Omental fat pad (tissue), 4 donors: Measurements from ENCODE around the gene OR1I1. TPM values are rescaled to one million over a fixed set of nuclear protein-coding genes. Genes with fewer than 3 reads are reported as not detected.
A peak's percentile ranks its signal among the peaks of the same experiment; 100 is the strongest.

Source experiments
- ATAC-seq: fragments of 150-250 bp; one replicate; pipeline ENCODE4 v1.9.1; 2016; ENCODE audit warnings: mild to moderate bottlenecking, moderate library complexity; ENCODE audit not compliant: low FRiP score
- DNase-seq: peaks from one replicate; pipeline ENCODE4 v3.0.0-alpha.2; 2019; ENCODE audit warnings: low spot score
- total RNA-seq, 4 donors: library from RNA; depleted of rRNA; stranded (reverse); fragments of >200 nt; gene quantifications; one replicate each; pipeline ENCODE4 v1.1.0, GENCODE V29; 2016
- TF ChIP-seq, protein P1 (sequence below), 3 donors: fragments of 450-650 bp; IDR thresholded peaks; one replicate each; pipeline ENCODE4 v1.5.1; 2016 to 2017; ENCODE audit warnings: antibody characterized with exemption in 3 of 3, mild to moderate bottlenecking in 3 of 3, moderate library complexity in 2 of 3

OR1I1 gene
- total RNA-seq, 4 donors from 2014 or later: not detected

- TF ChIP-seq, protein P1, sequence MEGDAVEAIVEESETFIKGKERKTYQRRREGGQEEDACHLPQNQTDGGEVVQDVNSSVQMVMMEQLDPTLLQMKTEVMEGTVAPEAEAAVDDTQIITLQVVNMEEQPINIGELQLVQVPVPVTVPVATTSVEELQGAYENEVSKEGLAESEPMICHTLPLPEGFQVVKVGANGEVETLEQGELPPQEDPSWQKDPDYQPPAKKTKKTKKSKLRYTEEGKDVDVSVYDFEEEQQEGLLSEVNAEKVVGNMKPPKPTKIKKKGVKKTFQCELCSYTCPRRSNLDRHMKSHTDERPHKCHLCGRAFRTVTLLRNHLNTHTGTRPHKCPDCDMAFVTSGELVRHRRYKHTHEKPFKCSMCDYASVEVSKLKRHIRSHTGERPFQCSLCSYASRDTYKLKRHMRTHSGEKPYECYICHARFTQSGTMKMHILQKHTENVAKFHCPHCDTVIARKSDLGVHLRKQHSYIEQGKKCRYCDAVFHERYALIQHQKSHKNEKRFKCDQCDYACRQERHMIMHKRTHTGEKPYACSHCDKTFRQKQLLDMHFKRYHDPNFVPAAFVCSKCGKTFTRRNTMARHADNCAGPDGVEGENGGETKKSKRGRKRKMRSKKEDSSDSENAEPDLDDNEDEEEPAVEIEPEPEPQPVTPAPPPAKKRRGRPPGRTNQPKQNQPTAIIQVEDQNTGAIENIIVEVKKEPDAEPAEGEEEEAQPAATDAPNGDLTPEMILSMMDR (IDR thresholded peaks at IDR 0.05): no peak
- ATAC-seq (peak; percentile 59), DNase-seq (no peak)
These were observed 42.7 kb downstream of the OR1I1 start for GRCh38 chr19:15124572-15125231.

DNA sequence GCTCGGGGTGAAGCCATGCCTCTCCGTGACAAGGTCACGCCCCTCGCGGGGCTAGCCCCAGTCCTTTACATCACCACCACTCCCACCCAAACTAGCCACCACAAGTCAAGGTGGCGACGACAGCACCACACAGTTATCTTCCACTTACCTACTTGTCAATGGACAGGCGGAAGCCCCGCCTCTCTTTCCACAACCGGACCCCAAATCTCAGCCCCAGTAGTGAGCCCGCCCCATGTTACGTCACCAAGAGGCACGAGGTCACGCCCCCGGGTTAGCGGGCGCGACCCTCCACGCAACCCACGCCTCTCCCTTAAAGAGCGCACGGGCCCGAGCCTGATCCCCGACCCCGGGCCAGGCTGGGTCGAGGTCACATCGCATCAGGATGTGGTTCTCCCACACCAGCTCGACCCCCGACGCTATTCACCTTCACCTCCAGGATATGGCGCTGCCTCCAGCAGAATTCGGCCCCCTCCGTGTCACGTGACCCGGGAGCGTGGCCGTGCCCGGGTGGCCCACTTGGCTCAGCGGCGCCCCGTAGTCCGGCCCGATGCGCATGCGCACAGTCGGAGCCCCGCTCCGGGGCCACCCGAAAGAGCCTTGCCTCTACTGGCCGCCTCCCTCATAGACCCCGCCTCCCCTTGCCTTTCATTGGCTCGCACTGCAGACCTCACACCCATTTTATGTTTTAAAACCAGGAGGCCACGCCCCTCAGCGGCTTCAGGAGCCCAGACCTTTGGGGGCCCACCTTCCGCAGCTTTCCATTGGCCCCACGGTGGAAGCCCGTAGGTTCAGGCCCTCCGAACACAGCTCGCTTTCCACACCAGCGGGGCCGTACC lies 43.4 kb downstream of the OR1I1 start:
- DNase-seq (peak; percentile 92), ATAC-seq (peak; percentile 99)
- TF ChIP-seq, protein P1 (IDR thresholded peaks at IDR 0.05): no peak

- TF ChIP-seq, protein P1 (IDR thresholded peaks at IDR 0.05): no peak
- ATAC-seq (no peak), DNase-seq (no peak)
These were observed 44.3 kb downstream of the OR1I1 start for GRCh38 chr19:15126131-15126910.

DNA sequence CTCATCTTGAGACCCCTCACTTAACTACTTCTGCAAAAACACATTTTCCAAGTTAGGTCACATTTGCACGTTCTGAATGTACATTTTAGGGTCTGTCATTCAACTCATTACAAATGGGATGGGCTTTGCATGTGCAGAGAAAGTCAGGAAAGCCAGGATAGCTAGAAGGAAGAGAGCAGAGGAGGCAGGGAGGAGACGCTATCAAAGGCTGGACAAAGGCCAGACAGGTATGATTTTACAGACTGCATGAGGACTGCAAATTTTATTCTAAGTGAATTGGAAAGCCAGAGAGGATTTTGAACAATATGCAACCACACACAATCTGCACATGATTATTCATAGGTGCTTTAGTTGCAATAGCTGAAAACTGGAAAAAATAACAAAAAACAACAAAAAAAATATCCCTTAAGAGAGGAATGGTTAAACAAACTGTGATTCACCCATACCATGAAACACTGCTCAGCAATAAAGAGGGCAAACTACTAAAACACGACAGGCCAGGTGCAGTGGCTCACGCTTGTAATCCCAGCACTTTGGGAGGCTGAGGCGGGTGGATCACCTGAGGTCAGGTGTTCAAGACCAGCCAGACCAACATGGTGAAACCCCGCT lies 46.3 kb downstream of the OR1I1 start:
- DNase-seq (no peak), ATAC-seq (no peak)
- TF ChIP-seq, protein P1 (IDR thresholded peaks at IDR 0.05): no peak

GRCh38 chr19:15129856-15130585 lies 48.0 kb downstream of the OR1I1 start:
- TF ChIP-seq, protein P1 (IDR thresholded peaks at IDR 0.05): no peak
- DNase-seq: no peak
- no peak for ATAC-seq
